HG02798 (cell line): Measurements from ENCODE around the gene CHERP.
"Not testable (repeated sequence)": the region's sequence is repeated elsewhere in the genome, so short reads cannot be mapped to it uniquely, and the experiment has no call there.

Experiments used
- ATAC-seq: cut with Tn5 transposase; IDR thresholded peaks from one replicate; pipeline ENCODE4 v1.9.1; 2021; ENCODE audit warnings: mild to moderate bottlenecking; ENCODE audit not compliant: unreplicated experiment, poor library complexity

The CHERP gene

GRCh38 chr19:16543734-16544133 is 1.5 kb upstream of the CHERP start:
- ATAC-seq = not testable (repeated sequence)

DNA sequence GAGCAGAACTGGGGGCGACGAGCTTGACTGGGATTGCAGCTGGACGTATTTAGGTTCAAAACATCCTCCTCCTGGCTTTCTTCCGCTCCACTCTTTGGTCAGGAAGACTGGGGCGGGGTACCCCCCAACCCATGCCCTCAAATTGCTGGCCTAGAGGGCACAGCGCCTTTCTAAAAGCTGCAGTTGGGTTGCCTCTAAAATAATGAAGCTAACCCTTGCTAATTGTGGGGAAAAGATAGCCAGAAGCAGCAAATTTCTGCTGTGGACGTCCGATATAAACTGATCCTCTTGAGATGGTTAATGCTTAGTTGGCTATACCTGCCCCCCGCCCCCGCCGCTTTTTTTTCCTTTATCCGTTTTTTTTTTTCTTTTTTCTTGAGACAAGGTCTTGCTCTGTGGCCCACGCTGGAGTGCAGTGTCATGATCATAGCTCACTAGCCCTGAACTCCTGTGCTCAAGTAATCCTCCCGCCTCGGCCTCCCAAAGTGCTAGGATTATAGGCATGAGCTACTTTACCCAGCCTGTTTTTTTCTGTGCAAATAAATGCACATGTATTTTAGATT is 754 bp upstream of the CHERP start:
- no peak for ATAC-seq

DNA sequence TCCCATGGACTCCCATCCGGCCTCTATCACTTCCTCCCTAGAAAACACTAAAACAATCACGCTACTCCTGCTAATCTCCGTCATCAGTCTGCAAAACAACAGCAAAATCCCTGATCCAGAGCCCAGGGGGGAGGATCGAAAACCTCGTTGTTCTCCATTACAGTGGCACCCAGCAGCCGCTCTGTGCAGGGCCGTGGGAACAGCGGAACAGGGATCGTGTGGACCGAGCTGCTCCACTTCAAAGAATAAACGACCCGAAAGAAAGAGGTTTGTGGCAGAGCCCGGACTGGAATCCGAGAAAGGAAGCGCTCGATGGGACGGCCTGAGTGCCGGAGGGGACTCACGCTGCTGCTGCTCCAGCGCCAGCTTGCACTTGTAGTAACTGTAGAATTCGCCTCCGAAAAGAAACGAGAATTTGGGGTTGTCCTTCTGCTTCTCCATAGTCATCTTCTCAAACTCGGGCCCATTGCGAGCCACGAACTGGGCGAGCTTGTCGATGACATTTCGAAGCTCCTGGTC is 652 bp downstream of the CHERP start:
- no peak for ATAC-seq

- no peak for ATAC-seq
These were observed 1.3 kb downstream of the CHERP start for GRCh38 chr19:16540948-16541347.

DNA sequence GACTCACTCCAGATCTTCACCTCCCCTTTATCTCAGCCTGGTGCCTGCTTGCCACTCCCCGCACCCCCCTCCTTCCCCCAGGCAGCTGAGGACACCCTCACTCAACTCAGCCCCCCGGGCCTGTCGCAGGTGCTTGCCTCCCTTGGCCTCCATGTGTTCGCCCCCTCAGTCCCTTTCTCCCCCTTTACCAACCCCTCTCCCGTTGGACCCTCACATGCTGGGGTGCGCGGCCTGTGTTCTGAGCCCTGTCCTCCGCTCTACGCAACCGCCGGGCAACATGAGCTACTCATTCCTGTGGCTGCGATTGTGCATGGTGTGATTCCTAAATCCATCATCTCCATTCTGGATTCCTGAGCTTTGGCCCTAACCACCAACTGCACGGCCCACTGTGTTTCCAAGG is 5.1 kb downstream of the CHERP start:
- no peak for ATAC-seq

DNA sequence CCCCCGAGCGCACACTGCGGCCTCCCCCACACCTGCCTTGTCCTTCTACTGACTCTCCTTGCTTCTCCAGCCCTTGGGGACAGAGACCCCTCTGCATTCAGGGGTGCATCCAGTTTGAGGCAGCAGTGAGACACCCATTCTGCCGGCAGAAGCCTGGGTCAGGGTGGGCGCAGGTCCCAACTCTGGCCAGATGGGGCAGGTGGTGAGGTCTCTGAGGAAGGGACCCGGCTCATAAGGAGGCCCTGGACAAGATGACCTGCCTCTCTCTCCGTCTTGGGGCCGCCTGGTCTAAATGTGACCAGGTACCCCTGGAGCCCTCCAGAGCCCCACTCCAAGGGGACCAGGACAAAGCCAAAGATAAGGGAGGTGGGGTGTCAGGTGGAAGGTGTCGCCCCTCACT is 6.1 kb downstream of the CHERP start:
- no peak for ATAC-seq

DNA sequence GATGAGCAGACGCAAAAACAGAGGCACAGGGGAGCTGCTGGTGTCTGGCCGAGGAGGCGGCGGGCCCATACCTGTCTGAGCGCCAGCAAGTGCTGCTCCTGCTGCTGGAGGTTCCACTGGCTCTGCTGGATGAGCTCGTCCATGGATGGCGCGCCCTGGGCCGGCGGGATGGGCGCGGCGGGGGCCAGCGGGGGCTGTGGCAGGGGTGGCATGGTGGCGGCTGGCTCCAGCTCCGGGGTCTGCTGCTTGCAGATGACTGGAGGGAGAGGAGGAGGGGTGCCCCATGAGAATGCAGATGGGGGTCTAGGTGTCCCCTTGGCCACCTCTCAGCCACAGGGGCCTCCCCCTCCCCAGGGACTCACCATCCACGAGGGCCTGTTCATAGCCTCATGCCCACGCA is 6.9 kb downstream of the CHERP start:
- ATAC-seq = no peak

DNA sequence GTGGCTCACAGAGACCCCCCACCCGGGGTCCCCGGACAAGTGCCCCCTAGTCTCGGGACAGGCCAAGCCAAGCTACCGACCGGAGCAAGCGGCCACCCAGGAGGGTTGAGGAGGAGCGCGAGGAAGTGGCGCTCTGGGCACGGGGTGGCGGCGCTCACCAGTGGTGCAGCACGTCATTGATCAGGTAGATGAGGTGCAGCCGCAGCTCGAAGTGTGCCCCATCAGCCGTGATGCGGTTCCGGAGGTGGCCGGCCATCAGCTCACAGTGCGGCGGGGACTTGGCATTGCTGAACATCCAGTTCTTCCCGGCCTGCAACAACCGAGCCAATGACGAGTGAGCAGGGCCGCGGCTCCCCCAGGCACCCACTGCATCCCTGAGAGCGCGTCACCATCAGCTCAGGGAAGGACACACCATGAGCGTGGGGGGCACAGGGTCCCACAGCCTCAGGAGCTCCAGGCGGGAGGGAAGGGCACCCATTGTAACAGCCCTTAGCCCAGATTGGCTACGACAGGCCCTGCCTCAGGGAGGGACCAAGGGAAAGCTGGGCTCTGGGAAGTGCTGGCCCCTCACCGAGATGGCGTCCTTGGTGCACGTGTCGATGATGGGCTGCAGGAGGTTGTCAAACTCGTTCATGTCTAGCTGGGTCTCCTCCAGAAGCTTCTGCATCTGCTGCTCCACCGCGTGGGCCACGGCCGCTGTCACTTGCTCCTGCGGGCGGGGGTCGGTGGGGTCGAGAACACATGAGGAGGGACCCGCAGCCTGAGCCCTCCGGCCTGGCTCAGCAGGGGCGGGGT is 9.6 kb downstream of the CHERP start:
- ATAC-seq = no peak

DNA sequence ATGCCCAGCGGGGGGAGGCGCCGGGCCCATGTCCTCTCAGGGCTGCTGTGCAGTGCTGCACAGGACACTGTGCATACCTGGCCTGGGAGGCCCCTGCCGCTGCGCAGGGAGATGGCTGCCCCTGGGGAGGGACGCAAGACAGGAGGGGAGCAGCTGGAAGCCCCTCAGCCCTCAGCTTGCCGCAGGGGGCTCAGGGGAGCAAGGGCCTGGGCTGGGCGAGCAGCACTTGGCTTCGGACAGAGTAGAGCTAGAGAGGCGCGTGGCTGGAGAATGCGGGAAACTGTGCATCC is 10.9 kb downstream of the CHERP start:
- no peak for ATAC-seq

DNA sequence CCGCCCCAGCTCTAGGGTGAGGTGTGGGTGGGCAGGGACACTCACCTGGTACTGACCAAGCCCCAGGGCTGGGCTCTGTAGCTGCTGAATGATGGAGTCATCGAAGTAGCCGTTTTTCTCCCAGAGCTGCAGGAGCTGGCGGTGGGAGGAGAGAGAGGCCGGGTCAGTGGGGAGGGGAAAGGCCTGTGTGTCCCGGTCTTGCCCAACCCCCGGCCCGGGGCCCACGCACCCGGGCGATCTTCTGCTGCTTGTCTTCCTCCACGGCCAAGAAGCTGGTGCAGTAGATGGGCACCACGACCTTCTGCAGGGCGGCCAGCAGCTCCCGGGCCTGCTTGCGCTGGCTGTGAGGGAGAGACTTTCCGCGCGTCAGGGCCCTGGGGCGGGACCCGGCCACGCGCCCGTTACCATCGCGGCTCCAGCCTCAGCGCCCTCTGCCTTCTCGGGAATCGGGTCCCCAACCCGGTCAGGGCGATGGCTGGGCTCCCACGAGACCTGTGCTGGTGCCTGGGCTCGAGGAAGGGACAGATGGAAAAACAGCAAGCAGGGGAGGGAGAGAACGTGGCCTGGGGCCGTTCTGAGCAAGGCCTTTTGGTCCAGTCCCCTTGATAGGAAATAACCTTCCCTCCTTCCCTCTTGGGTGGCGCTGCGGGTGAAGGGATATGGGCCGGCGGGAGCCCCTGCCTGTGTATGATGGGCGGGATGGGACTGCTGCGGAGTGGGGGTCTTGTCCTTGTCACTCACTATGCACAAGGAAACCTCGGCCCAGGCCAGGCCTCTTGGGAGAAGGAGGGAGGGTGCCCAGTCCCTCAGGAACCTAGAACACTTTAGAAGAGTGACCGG is 11.5 kb downstream of the CHERP start:
- ATAC-seq = no peak

DNA sequence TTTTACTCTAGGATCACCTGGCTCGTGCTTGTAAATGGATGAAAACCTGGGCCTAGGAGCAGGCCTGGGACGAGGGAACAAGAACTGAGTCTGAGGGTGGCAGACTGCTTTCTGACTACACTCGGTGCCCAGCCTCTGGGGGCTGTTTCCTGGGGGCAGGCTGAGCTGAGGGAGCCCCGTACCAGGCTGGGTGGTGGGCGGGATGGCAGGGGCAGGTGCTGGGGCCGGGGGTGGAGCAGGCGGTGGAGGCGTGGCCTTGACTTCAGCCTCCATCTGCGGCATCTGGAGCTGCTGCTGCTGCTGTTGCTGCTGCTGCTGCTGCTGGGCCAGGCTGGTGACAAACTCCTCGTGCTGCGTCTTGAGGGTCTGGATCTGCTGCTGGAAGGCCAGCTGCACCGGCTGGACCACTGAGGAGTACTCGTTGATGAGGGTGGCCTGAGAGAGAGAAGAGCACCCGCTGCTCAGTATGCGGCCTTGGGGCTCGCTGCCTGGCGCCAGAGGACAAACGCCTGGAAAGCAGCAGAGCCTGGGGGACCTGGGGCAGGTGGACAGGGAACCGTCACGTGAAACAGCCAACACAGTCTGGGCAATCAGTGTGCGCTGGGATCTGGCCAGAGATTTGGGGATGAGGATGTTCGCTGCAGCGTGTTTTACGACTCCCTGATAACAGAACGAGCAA is 12.6 kb downstream of the CHERP start:
- no peak for ATAC-seq

DNA sequence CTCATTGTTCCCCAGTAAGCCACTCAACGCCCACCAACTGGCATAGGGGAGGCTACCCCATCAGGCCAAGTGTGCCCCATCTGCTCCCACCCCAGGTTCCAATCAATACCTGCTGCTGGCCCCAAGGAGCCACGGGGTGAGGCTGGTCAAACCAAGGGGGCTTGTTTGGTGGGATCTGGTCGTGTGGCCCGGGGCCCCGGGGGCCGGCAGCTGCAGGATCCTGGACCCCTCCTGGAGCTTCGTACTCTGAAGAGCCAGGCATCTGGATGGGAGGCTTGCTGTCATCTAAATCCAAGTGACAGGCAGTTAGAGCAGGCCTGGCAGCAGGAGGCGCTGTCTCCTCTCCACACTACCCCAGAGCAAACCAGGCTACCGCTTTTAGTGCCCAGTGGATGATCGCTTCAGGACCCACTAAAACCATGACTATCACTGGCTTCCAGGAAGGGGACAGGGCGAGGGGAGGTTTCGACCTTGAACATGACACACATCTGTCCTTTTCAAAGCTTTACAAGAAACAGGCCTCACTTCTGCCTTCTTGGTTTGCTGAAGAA is 14.2 kb downstream of the CHERP start:
- ATAC-seq = no peak

DNA sequence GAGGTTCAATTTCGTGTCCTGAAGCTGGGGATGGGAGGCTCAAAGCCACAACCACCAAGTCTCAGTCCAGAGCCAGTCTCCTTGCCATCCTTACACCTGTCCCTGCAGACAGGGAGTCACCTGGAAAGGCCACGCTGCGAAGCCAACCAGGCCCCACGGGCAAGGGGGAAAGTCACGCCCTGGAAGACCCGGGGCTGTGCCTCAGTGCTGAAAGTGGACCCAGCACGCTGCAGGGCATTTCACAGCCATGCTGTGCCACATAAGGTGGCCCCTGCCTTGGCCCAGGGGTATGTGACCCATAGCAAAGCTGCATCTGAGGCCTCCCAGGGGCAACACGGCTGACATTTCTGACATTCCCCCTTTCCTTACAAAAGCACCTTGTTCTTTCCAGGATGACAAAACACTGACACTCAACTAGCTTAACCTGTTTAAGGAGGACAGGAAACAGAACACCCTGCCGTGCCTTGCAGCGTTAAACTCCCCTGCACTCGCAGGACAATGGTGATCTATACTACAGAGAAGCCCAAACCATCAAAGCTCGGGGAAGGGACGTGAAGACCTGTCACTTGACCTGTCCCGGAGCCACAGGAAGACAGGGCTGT is 14.8 kb downstream of the CHERP start:
- ATAC-seq = no peak

DNA sequence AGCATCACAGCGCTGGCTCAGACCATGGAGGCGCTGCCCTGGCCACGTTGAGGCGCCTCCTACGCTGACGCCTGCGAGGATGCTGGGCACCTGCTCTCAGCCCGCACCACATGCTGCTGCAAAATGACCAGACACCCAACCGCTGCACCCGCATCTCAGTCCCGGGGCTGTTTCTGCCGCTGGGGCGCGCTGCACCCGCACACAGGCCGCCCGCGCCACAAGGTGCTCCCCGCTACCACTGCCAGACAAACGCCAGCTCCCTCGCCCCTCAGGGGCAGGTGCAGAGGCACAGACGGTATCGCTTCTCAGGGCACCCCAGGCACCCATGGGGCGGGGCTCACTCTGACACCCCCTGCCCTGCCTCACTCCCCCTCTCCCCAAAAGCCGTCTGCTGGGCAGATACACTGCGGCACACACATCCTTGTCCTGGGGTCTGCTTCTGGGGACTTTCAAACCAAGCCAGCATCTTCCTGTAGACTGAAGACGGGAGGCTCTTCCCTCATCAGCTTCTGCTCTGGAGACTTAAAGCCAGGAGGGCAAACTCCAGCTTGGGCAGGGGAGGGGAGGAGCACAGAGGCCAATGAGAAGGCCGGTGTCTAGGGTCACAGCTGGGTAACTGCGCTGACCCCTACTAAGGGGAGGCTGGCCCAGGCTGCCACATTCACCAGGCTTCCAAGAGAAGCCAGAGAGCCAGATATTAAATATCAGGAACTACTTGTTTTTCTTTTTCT is 16.3 kb downstream of the CHERP start:
- ATAC-seq = no peak

GRCh38 chr19:16524991-16525734 is 17.1 kb downstream of the CHERP start:
- ATAC-seq = no peak

DNA sequence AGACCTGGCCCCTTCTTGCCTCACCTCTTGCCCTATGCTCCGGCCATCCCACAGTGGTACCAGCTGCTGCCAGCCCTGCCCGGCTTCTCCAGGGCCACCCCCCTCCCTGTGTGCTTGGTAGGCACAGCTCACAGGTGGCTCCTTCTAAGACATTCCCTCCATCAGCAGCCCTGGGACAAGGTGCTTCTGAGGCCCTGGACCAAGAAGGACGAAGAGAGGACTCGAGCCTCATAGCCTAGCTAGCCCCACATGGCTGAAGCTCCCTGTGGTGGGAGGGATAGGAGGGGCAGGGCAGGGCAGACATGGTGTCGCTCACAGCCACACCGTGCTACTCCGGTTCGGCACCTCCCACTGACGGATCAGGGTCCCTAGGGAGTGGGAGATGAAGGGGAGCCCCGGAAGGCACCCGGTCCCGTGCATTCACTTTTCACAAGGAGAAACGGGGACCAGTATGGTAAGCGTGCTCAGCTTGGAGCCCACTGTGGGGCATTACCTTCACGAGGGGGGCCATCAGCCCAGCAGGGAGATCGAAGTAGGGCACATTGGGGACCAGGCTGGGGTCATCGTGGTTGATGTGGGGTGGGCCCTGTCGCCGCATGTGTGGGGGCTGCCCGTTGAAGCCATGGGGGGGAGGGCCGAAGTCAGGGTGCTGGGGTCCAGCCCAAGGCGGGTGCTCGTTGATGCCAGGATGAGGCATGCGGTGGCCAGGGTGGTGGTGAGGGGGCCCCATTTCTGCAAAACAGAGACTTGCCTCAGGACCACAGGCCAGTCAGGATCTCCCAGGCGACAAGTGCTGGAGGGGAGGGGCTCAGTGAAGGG is 19.5 kb downstream of the CHERP start:
- ATAC-seq = no peak

- ATAC-seq = no peak
These were observed 20.4 kb downstream of the CHERP start for GRCh38 chr19:16521715-16522289.
